ENCODE results near the gene ZNF24. TPM values are rescaled to one million over a fixed set of nuclear protein-coding genes. Genes with fewer than 3 reads are reported as not detected.

ZNF24 gene
- total RNA-seq, 1 experiment from 2014 or later: 35.6 TPM

GRCh38 chr18:35361570-35362321, 17.5 kb upstream of the ZNF24 start:
- DNase-seq (ENCODE audit: low spot score): no peak
- in situ Hi-C loops (cut with HindIII; ENCODE audit: low sequenced_read_pairs): no loop called here

GRCh38 chr18:35355140-35355618, 11.0 kb upstream of the ZNF24 start:
- peak; percentile 91 for DNase-seq (ENCODE audit: low spot score)
- in situ Hi-C loops (cut with HindIII; ENCODE audit: low sequenced_read_pairs): no loop called here

GRCh38 chr18:35352778-35353177, 8.6 kb upstream of the ZNF24 start:
- no peak for DNase-seq (ENCODE audit: low spot score)
- in situ Hi-C loops (cut with HindIII; ENCODE audit: low sequenced_read_pairs): no loop called here

- no peak for DNase-seq (ENCODE audit: low spot score)
- in situ Hi-C loops (cut with HindIII; ENCODE audit: low sequenced_read_pairs): no loop called here
These were observed 8.1 kb upstream of the ZNF24 start for GRCh38 chr18:35352283-35352682.

- DNase-seq (ENCODE audit: low spot score): no peak
- in situ Hi-C loops (cut with HindIII; ENCODE audit: low sequenced_read_pairs): no loop called here
These were observed 3.8 kb upstream of the ZNF24 start for GRCh38 chr18:35348001-35348400.

GRCh38 chr18:35345950-35346349, 1.7 kb upstream of the ZNF24 start:
- DNase-seq (ENCODE audit: low spot score): no peak
- in situ Hi-C loops (cut with HindIII; ENCODE audit: low sequenced_read_pairs): no loop called here

- DNase-seq (ENCODE audit: low spot score): peak; percentile 27
- in situ Hi-C loops (cut with HindIII; ENCODE audit: low sequenced_read_pairs): no loop called here
These were observed 1.3 kb upstream of the ZNF24 start for GRCh38 chr18:35345460-35345921.

GRCh38 chr18:35344736-35345459, 678 bp upstream of the ZNF24 start:
- in situ Hi-C loops (cut with HindIII; ENCODE audit: low sequenced_read_pairs): no loop called here

GRCh38 chr18:35343488-35343935, 708 bp downstream of the ZNF24 start:
- no peak for DNase-seq (ENCODE audit: low spot score)
- in situ Hi-C loops (cut with HindIII; ENCODE audit: low sequenced_read_pairs): no loop called here

More at GRCh38 chr18:35344736-35345459, 678 bp upstream of the ZNF24 start:
- DNase-seq (ENCODE audit: low spot score): no peak

GRCh38 chr18:35337286-35337685, 6.9 kb downstream of the ZNF24 start:
- in situ Hi-C loops (cut with HindIII; ENCODE audit: low sequenced_read_pairs): no loop called here
- DNase-seq (ENCODE audit: low spot score): no peak

GRCh38 chr18:35335866-35336265, 8.4 kb downstream of the ZNF24 start:
- in situ Hi-C loops (cut with HindIII; ENCODE audit: low sequenced_read_pairs): no loop called here
- DNase-seq (ENCODE audit: low spot score): no peak

- in situ Hi-C loops (cut with HindIII; ENCODE audit: low sequenced_read_pairs): no loop called here
- DNase-seq (ENCODE audit: low spot score): no peak
These were observed 9.4 kb downstream of the ZNF24 start for GRCh38 chr18:35334821-35335220.

- in situ Hi-C loops (cut with HindIII; ENCODE audit: low sequenced_read_pairs): no loop called here
- DNase-seq (ENCODE audit: low spot score): no peak
These were observed 10.0 kb downstream of the ZNF24 start for GRCh38 chr18:35334212-35334611.

GRCh38 chr18:35331367-35332087, 12.7 kb downstream of the ZNF24 start:
- in situ Hi-C loops (cut with HindIII; ENCODE audit: low sequenced_read_pairs): no loop called here
- DNase-seq (ENCODE audit: low spot score): no peak

- in situ Hi-C loops (cut with HindIII; ENCODE audit: low sequenced_read_pairs): no loop called here
- no peak for DNase-seq (ENCODE audit: low spot score)
These were observed 15.4 kb downstream of the ZNF24 start for GRCh38 chr18:35328868-35329267.

GRCh38 chr18:35326695-35327387, 17.4 kb downstream of the ZNF24 start:
- no peak for DNase-seq (ENCODE audit: low spot score)
- in situ Hi-C loops (cut with HindIII; ENCODE audit: low sequenced_read_pairs): no loop called here

GRCh38 chr18:35324926-35325655, 19.1 kb downstream of the ZNF24 start:
- in situ Hi-C loops (cut with HindIII; ENCODE audit: low sequenced_read_pairs): no loop called here
- DNase-seq (ENCODE audit: low spot score): no peak

Measured in G401 (cell line).